Esophagus muscularis mucosa (tissue), 4 donors: ENCODE data around the gene UHRF1. TPM values are rescaled to one million over a fixed set of nuclear protein-coding genes. Genes with fewer than 3 reads are reported as not detected.

Experiments
- DNase-seq: peaks from one replicate; pipeline ENCODE4 v3.0.0-alpha.2; 2017; ENCODE audit errors: extremely low spot score
- H3K27ac ChIP-seq, 4 donors: fragments of 200-600 bp; sonication (generic); replicated peaks in 1 of 4; 1 replicate in 3 of 4; 2 replicates in 1 of 4; pipeline ENCODE4 v1.5.1; 2016 to 2019; ENCODE audit warnings: mild to moderate bottlenecking in 1 of 4
- H3K27me3 ChIP-seq, 4 donors: fragments of 200-600 bp; sonication (generic); one replicate each; pipeline versions ENCODE4 v1.5.1 to v1.6.0; 2016 to 2019
- H3K36me3 ChIP-seq, 4 donors: fragments of 200-600 bp; sonication (generic); one replicate each; pipeline ENCODE4 v1.5.1; 2016 to 2019
- H3K4me1 ChIP-seq, 4 donors: fragments of 200-600 bp; sonication (generic); one replicate each; pipeline ENCODE4 v1.5.1; 2016 to 2019
- H3K4me3 ChIP-seq, 4 donors: fragments of 200-600 bp; sonication (generic); 1 replicate in 2 of 4; 2 replicates in 2 of 4; pipeline ENCODE4 v1.5.1; 2016 to 2019; ENCODE audit warnings: mild to moderate bottlenecking in 4 of 4, moderate library complexity in 1 of 4
- H3K9me3 ChIP-seq, 4 donors: fragments of 200-600 bp; sonication (generic); 1 replicate in 3 of 4; 2 replicates in 1 of 4; pipeline ENCODE4 v1.5.1; 2016 to 2019
- CTCF ChIP-seq, 3 experiments: fragments of 200-600 bp in 2 of 3; fragments of 450-650 bp in 1 of 3; sonication (generic) in 2 of 3; IDR thresholded peaks; one replicate each; pipeline ENCODE4 v1.5.1; 2017 to 2019; ENCODE audit warnings: antibody characterized with exemption in 3 of 3, mild to moderate bottlenecking in 2 of 3, moderate library complexity in 1 of 3
- EP300 ChIP-seq: sonication (generic); formaldehyde crosslinking; IDR thresholded peaks from one replicate; pipeline ENCODE4 v1.6.1; 2017; ENCODE audit warnings: antibody characterized with exemption
- POLR2A ChIP-seq: fragments of 450-650 bp; IDR thresholded peaks from one replicate; pipeline ENCODE4 v1.6.1; 2017; ENCODE audit warnings: antibody characterized with exemption, moderate library complexity, mild to moderate bottlenecking, low read depth
- POLR2AphosphoS5 ChIP-seq, 2 donors: sonication (generic); formaldehyde crosslinking; IDR thresholded peaks; one replicate each; pipeline ENCODE4 v1.6.1; 2017; ENCODE audit warnings: antibody characterized with exemption in 2 of 2
- WGBS: methylation state at CpG from one replicate; pipeline ENCODE4 v1.1.5; 2018; 5-methylcytosine and 5-hydroxymethylcytosine counted together
- intact Hi-C: fragments of 100-400 bp; cut with DNase I; formaldehyde crosslinking; loops from one replicate; pipeline ENCODE4 v1.15.1; 2023
- small RNA-seq, 3 donors: library from RNA; depleted of rRNA; stranded (forward); fragments of <200 nt; gene quantifications; one replicate each; pipeline ENCODE3, GENCODE V24; 2016
- total RNA-seq, 4 donors: library from RNA; depleted of rRNA; stranded (reverse); fragments of >200 nt; gene quantifications; one replicate each; pipeline versions ENCODE4 v1.1.0 to v1.2.1, GENCODE V29; 2016

Gene UHRF1
- total RNA-seq, 4 donors from 2014 or later = 0.33 to 1.2 (median 0.64) TPM

DNA sequence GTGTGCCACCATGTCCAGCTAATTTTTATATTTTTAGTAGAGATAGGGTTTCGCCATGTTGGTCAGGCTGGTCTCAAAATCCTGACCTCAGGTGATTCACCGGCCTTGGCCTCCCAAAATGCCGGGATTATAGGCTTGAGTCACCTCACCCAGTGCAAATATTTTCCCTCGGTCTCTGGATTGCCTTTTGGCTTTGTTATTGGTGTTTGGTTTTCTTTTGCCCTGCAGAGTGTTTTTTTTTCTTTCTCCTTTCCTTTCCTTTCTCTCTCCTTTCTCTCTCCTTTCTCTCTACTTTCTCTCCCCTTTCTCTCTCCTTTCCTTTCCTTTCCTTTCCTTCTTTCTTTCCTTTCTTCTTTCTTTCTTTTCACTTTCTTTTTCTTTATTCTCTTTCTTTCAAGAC, 92.8 kb downstream of the UHRF1 start:
- H3K36me3 ChIP-seq = peaks cover 0 to 18% (median 10%) of the 10 kb centered on the region in 4 donors
- H3K27ac ChIP-seq = no peak overlapping the region
- WGBS = 64% methylated on average over 4 of the region's 4 CpGs
- no peaks in the 10 kb centered on the region for H3K27me3 ChIP-seq
- no peak overlapping the region for H3K4me3 ChIP-seq
- TF ChIP-seq POLR2AphosphoS5 (IDR thresholded peaks at IDR 0.05) (no peak), POLR2A (no peak), CTCF (IDR thresholded peaks at IDR 0.05) (no peak), EP300 (no peak)
- no peak for DNase-seq
- intact Hi-C loops = no loop called here
- no peaks in the 10 kb centered on the region for H3K9me3 ChIP-seq
- H3K4me1 ChIP-seq = peaks cover 0 to 44% (median 21%) of the 10 kb centered on the region in 4 donors

DNA sequence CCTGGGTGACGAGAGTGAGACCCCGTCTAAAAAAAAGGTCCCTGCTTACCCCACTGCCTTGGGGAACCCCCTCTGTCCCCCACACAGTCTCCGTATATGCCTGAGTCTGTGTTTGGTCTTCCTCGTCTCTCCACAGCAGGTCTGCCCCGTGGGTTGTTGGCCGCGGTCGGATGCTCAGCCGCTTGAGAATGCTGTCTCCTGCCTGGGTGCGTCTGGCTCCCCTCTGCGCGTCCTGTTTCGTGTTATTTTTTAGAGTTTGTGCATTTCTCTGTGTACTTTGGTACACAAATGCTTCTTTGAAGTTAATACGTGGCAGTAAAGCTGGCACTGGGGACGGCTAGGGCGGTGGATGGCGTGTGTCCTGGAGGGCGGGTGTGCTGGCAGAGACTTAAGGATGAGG, 94.5 kb downstream of the UHRF1 start:
- H3K9me3 ChIP-seq = peaks cover 0 to 7% (median 0%) of the 10 kb centered on the region in 4 donors
- no peak overlapping the region for H3K4me3 ChIP-seq
- DNase-seq = no peak
- peaks cover 0 to 5% (median 2%) of the 10 kb centered on the region in 4 donors for H3K36me3 ChIP-seq
- H3K4me1 ChIP-seq = peaks cover 0 to 44% (median 21%) of the 10 kb centered on the region in 4 donors
- no peak overlapping the region for H3K27ac ChIP-seq
- H3K27me3 ChIP-seq = no peaks in the 10 kb centered on the region
- intact Hi-C loops = no loop called here
- 92% methylated on average over 18 of the region's 18 CpGs for WGBS
- TF ChIP-seq CTCF (IDR thresholded peaks at IDR 0.05) (no peak), POLR2AphosphoS5 (IDR thresholded peaks at IDR 0.05) (no peak), EP300 (no peak), POLR2A (no peak)

- WGBS = 87% methylated on average over 3 of the region's 5 CpGs
- no peak for DNase-seq
- intact Hi-C loops = no loop called here
- Histone ChIP-seq H3K36me3 (peaks cover 0 to 5% (median 0%) of the 10 kb centered on the region in 4 donors), H3K9me3 (peaks cover 0 to 7% (median 0%) of the 10 kb centered on the region in 4 donors), H3K27ac (no peak overlapping the region), H3K27me3 (no peaks in the 10 kb centered on the region), H3K4me3 (no peak overlapping the region), H3K4me1 (peaks cover 0 to 44% (median 21%) of the 10 kb centered on the region in 4 donors)
- TF ChIP-seq CTCF (IDR thresholded peaks at IDR 0.05) = no peak
- TF ChIP-seq EP300 = no peak
- TF ChIP-seq POLR2A = no peak
- no peak for TF ChIP-seq POLR2AphosphoS5 (IDR thresholded peaks at IDR 0.05)
These were observed 95.8 kb downstream of the UHRF1 start for GRCh38 chr19:5005096-5005495.

DNA sequence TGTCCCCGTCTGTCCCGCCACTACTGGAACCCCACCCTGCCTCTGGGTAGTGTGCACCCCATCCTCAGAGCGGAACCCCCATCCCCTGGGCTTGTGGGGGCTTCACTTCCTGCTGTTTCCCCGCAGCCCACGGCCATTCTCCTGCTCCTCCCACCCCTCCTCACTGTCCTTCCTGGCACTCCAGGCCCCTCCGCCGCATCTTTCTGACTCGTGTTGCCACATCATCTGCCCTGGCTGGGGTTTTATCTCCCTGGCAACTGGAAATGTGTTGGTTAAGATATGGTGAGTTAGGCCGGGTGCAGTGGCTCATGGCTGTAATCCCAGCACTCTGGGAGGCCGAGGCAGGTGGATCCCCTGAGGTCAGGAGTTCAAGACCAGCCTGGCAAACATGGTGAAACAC, 96.9 kb downstream of the UHRF1 start:
- Histone ChIP-seq H3K27ac (no peak overlapping the region), H3K27me3 (no peaks in the 10 kb centered on the region), H3K4me1 (peaks cover 0 to 50% (median 26%) of the 10 kb centered on the region in 4 donors), H3K36me3 (peaks cover 0 to 5% (median 2%) of the 10 kb centered on the region in 4 donors), H3K9me3 (peaks cover 0 to 7% (median 0%) of the 10 kb centered on the region in 4 donors), H3K4me3 (no peak overlapping the region)
- WGBS = 63% methylated on average over 10 of the region's 10 CpGs
- intact Hi-C loops = no loop called here
- TF ChIP-seq POLR2AphosphoS5 (IDR thresholded peaks at IDR 0.05) (no peak), EP300 (no peak)
- no peak for DNase-seq

DNA sequence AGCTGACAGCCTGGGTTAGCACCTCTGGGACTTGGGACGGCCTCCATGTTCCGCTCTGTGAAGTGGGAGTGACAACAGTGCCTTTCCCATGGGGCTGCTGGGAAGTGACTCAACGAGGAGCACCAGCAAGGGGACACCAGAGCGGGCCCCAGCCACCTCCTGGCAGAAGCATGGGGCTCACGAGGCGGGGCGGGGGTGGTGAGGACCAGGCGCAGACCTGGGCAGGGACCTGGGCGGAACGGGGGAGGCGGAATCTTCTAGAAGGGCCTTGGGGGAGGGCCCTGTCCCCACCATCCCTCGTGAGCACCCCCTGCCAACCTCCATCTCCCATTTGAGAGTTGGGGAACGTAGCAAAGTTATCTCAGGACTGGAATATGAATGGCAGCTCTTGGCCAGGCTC, 97.5 kb downstream of the UHRF1 start:
- TF ChIP-seq POLR2A (no peak), EP300 (no peak)
- Histone ChIP-seq H3K36me3 (peaks cover 0 to 5% (median 2%) of the 10 kb centered on the region in 4 donors), H3K4me3 (no peak overlapping the region), H3K4me1 (peaks cover 4 to 53% (median 29%) of the 10 kb centered on the region in 4 donors), H3K27ac (no peak overlapping the region), H3K9me3 (peaks cover 0 to 7% (median 0%) of the 10 kb centered on the region in 4 donors), H3K27me3 (no peaks in the 10 kb centered on the region)
- no peak for DNase-seq
- 96% methylated on average over 13 of the region's 13 CpGs for WGBS
- intact Hi-C loops = no loop called here

Small RNAs within 50 kb of the gene (small RNA-seq; reads per million reads assigned to genes)
- gene MIR4747 = 0 reads per million in 3 donors

Other genes with a start within 250 kb of the UHRF1 start
- 10 to 100 TPM; 22.8 to 59.2 (median 42.8) TPM for gene MYDGF, start 239.2 kb upstream of the UHRF1 start, total RNA-seq
- gene DPP9, start 185.7 kb upstream of the UHRF1 start, total RNA-seq = 100 to 1,000 TPM in 1 of 4 donors, 10 to 100 TPM in 3; 42.4 to 106 (median 56.0) TPM
- gene FEM1A, start 117.8 kb upstream of the UHRF1 start, total RNA-seq = 10 to 100 TPM; 16.2 to 22.8 (median 19.9) TPM
- 1 to 10 TPM; 7.5 to 8.3 (median 8.0) TPM for gene TICAM1, start 77.8 kb upstream of the UHRF1 start, total RNA-seq
- 10 to 100 TPM; 15.4 to 69.0 (median 51.1) TPM for gene PLIN3, start 41.8 kb upstream of the UHRF1 start, total RNA-seq
- under 1 TPM in 1 of 4 donors, not detected in 3; 0.26 TPM for gene ARRDC5, start 6.6 kb upstream of the UHRF1 start, total RNA-seq
- gene KDM4B, start 59.6 kb downstream of the UHRF1 start, total RNA-seq = 10 to 100 TPM; 26.0 to 51.2 (median 34.2) TPM